COLO668 (cell line): ENCODE results near the gene TAF1.
"Not testable (repeated sequence)": the region's sequence is repeated elsewhere in the genome, so short reads cannot be mapped to it uniquely, and the experiment has no call there.

ENCODE experiments used
- DNase-seq: peaks from one replicate; lab custom pipeline; 2025; ENCODE audit not compliant: unreplicated experiment; lab: John Stamatoyannopoulos, UW

Gene TAF1

DNA sequence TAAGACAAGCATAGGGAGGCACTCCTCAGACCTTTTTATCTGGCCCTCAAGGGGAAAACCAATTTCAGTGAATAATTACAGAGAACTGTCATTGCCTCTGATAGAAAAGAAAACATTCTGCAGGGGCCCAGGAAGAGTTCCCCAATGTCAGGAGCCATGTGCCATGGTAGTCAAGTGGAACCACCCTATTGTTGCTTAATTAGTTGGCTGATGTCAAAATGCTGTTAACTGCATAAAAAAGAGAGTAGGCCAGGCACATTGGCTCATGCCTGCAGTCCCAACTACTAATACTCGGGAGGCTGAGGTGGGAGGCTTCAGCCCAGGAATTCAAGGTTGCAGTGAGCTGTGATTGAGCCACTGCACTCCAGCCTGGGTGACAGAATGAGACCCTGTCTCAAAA, 138.2 kb downstream of the TAF1 start:
- no peak for DNase-seq

GRCh38 chrX:71509289-71509688, 143.1 kb downstream of the TAF1 start:
- no peak for DNase-seq

DNA sequence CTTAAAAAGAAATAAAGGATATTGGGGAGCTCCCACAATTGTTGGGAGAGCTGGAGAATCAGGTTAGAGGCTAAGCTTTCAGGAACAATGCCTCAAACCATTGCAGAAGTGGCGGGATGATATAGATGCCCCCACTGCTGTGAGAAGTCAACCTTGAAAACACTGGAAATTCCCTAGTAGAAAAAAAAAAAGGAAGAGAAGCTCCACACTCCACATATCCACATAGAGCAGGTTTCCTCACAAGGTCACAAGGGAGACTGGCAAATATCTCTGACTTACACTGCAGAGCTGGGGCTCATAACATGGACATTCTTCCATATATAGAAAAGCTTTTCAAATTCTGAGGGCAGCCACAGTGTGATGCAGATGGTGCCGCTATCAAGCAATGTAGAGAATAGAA, 144.0 kb downstream of the TAF1 start:
- DNase-seq = no peak

GRCh38 chrX:71513731-71514130, 147.6 kb downstream of the TAF1 start:
- not testable (repeated sequence) for DNase-seq

- DNase-seq = no peak
Measured at GRCh38 chrX:71514367-71515037, 148.3 kb downstream of the TAF1 start.

DNA sequence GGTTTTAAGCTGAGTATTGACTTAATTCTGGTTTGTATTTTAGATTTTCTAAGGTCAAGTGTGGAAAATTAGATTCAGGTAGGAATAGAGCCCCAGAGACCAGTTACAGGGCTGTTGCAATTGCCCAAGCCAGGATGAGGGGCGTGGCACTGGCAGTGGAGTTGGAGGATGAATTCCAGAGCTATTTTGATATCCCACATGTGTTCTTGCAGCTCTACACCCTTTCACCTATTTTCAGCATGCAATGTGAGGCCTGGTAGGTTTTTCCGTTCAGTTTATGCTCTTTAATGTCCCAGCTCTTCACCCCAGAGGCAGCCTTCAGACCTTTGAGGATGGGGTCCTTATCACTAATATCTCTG, 148.9 kb downstream of the TAF1 start:
- DNase-seq = no peak
